Kidney (tissue), 14 donors: ENCODE data around the gene NOM1. TPM values are rescaled to one million over a fixed set of nuclear protein-coding genes. Genes with fewer than 3 reads are reported as not detected.

Source experiments
- DNase-seq, 5 donors: peaks; one replicate each; pipeline ENCODE4 v3.0.0-alpha.2; 2013 to 2020
- FAIRE-seq: peaks from 2 replicates; lab custom pipeline; 2012; peaks lifted over from hg19 to GRCh38; lab: Jason Lieb, UNC
- H3K27ac ChIP-seq, 2 donors: one replicate each; pipeline ENCODE4 v1.7.0; 2013; ENCODE audit warnings: low read depth in 2 of 2, low read length in 2 of 2, inconsistent platforms in 1 of 2
- H3K27me3 ChIP-seq: one replicate; pipeline ENCODE4 v1.7.1; 2013; ENCODE audit warnings: low read length, inconsistent platforms; ENCODE audit not compliant: control insufficient read depth, insufficient read depth
- H3K36me3 ChIP-seq, 3 donors: one replicate each; pipeline versions ENCODE4 v1.7.0 to v1.7.1; 2013; ENCODE audit warnings: low read length in 3 of 3, control low read depth in 1 of 3, inconsistent platforms in 1 of 3; ENCODE audit not compliant: insufficient read depth in 3 of 3, control insufficient read depth in 2 of 3
- H3K4me1 ChIP-seq, 3 donors: one replicate each; pipeline versions ENCODE4 v1.7.0 to v1.7.1; 2013; ENCODE audit warnings: low read length in 3 of 3, inconsistent platforms in 1 of 3, low read depth in 1 of 3; ENCODE audit not compliant: control insufficient read depth in 2 of 3, insufficient read depth in 2 of 3
- H3K4me3 ChIP-seq, 3 donors: one replicate each; pipeline versions ENCODE4 v1.7.0 to v1.8.1; 2013; ENCODE audit warnings: low read length in 3 of 3, control low read depth in 1 of 3, inconsistent platforms in 1 of 3
- H3K9ac ChIP-seq, 3 donors: one replicate each; pipeline versions ENCODE4 v1.7.0 to v1.7.1; 2013; ENCODE audit warnings: low read length in 3 of 3, control low read depth in 1 of 3, inconsistent platforms in 1 of 3
- H3K9me3 ChIP-seq, 3 donors: one replicate each; pipeline versions ENCODE4 v1.7.0 to v1.7.1; 2013; ENCODE audit warnings: low read length in 3 of 3, control low read depth in 1 of 3, inconsistent platforms in 1 of 3; ENCODE audit not compliant: control insufficient read depth in 2 of 3, insufficient read depth in 1 of 3
- CTCF ChIP-seq: IDR thresholded peaks from 3 replicates; pipeline ENCODE4 v1.5.1; 2012; ENCODE audit warnings: mild to moderate bottlenecking, moderate library complexity, borderline replicate concordance; ENCODE audit not compliant: insufficient read depth; ENCODE audit errors: extremely low read depth
- intact Hi-C: fragments of 100-400 bp; cut with DNase I; formaldehyde crosslinking; loops from one replicate; pipeline ENCODE4 v1.11.1; 2022
- polyA plus RNA-seq: library from polyadenylated mRNA; stranded (reverse); fragments of 350-450 nt; fragmentation: Illumina TruSeq; extraction: RNeasy Lipid Tissue Mini Kit (QIAGEN cat#74804); gene quantifications from one replicate; pipeline ENCODE4 v1.2.3, GENCODE V29; 2014; ENCODE audit warnings: low read depth, low replicate concordance; ENCODE audit not compliant: insufficient read depth
- total RNA-seq: library from RNA; stranded (reverse); fragmentation: NEBNext Ultra II Directional; extraction: Animal tissue kit (Norgen Biotek cat#: 25700); gene quantifications from one replicate; pipeline ENCODE4 v1.2.1, GENCODE V29; 2021
- donor health status: control.
- donor health status: control.
- donor health status: control.
- donor health status: control.
- donor health status: control.
- donor health status: DM: yes; HTN: yes; CAD: no.
- donor health status: Normal renal cell carcinoma (clear cell type).

NOM1 gene
- total and polyA plus RNA-seq, 2 donors from 2014 or later, result 5.8 to 17.6 TPM

- no peak for FAIRE-seq
- intact Hi-C loops, result no loop called here
- no peak overlapping the region for H3K4me3 ChIP-seq
- H3K4me1 ChIP-seq, result peaks cover 0 to 5% (median 0%) of the 10 kb centered on the region in 3 donors
- H3K27ac ChIP-seq, result no peak overlapping the region
- no peak overlapping the region for H3K9ac ChIP-seq
- H3K9me3 ChIP-seq, result no peaks in the 10 kb centered on the region
- TF ChIP-seq CTCF, result no peak
- no peak for DNase-seq
- H3K36me3 ChIP-seq, result no peaks in the 10 kb centered on the region
- H3K27me3 ChIP-seq, result peaks cover 53% of the 10 kb centered on the region
Measured at GRCh38 chr7:157007470-157008066, 58.1 kb downstream of the NOM1 start.

DNA sequence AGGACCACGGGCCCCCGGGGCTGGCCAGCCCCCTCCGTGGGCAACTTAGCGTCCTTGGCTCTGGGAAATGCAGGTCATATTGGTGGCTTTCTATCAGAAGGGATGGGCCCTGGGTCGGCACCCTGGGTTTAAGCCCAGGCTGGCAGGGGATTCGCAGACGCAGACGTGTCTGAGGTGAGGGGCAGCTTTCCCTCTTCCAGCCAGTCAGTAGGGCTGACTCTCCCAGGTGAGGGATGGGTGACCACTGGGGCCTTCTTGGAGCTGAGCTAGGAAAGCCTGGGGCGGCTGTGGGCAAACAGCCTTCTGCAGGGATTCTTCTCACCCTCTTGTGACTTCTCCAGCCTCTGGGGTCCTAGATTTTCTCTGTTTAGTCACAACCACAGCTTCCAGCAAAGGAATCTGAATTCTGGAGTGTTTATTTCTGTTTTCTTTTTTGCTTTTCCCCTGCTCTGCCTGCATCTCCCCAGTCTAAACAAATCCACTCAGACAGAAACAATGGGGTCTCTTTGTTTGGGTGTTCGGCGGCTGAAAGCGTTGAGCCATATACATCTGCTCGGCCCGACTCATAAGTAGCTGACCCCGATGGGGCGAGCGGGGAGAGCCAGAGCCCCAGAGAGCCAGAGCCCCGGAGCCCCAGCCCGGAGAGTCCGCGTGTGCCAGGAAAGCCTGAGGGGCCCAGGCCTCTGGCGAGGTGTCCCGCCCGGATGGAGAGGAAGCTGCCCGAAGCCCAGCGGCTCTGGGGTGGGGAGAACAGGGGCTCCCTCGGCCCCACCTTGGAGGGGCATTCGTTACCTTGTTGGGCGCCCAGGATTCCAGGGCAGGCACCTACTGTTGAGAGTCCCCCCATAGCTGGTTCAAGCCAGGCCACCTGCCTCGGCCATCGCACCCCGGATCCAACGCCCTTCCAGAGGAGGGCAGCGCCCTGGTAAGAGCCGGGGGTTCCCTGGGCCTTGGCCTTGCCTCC lies 59.0 kb downstream of the NOM1 start:
- H3K36me3 ChIP-seq, result no peaks in the 10 kb centered on the region
- peaks cover 0 to 5% (median 0%) of the 10 kb centered on the region in 3 donors for H3K4me1 ChIP-seq
- no peaks in the 10 kb centered on the region for H3K9me3 ChIP-seq
- no peak overlapping the region for H3K27ac ChIP-seq
- H3K4me3 ChIP-seq, result no peak overlapping the region
- no peak for TF ChIP-seq CTCF
- intact Hi-C loops, result no loop called here
- DNase-seq, result no peak
- no peak overlapping the region for H3K9ac ChIP-seq
- no peak for FAIRE-seq
- peaks cover 58% of the 10 kb centered on the region for H3K27me3 ChIP-seq

DNA sequence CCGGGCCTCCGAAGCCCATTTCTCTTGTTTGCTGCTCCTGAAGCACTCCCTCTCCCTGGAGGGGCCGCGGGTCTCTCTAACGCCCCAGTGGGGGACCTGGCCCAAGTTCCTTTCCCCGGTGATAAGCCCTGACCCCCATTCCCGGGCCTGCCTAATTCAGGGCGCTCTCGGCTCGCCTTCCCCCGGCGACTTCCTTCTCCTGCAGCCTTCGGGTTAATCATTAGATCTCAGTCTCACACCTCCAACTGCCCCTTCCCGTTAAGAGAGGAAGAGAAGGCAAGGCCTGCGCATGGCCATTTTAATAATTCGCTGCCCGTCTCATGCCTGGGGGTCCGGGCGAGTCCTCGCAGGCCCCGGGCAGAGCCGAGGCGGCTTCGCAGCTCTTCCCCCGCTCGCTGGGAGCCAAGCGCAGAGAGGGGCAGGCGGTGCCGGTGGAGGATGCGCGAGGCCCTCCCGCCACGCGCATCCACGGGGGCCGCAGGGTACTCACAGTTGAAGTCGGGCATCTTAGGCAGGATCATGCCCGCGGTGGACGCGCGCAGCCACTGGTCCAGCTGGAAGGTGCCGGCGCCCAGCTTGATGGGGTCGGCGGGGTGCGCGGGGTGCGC lies 59.8 kb downstream of the NOM1 start:
- Histone ChIP-seq H3K27me3 (peaks cover 59% of the 10 kb centered on the region), H3K4me3 (no peak overlapping the region), H3K36me3 (no peaks in the 10 kb centered on the region), H3K4me1 (peaks cover 0 to 5% (median 0%) of the 10 kb centered on the region in 3 donors), H3K9me3 (no peaks in the 10 kb centered on the region), H3K27ac (no peak overlapping the region), H3K9ac (no peak overlapping the region)
- TF ChIP-seq CTCF, result no peak
- intact Hi-C loops, result no loop called here
- FAIRE-seq, result no peak
- DNase-seq, result peak in 2 of 5 donors; percentile 57 to 58
